Right ventricle myocardium superior (tissue), 1 donor: ENCODE results near the gene SFXN3. TPM values are rescaled to one million over a fixed set of nuclear protein-coding genes. Genes with fewer than 3 reads are reported as not detected.

Experiments used
- ATAC-seq: fragments of 200-7000 bp; cut with Tn5 transposase; one replicate; pipeline ENCODE4 v1.9.1; 2020; ENCODE audit warnings: mild to moderate bottlenecking; ENCODE audit not compliant: poor library complexity
- DNase-seq: peaks from one replicate; pipeline ENCODE4 v3.0.0-alpha.2; 2020
- intact Hi-C: fragments of 100-400 bp; cut with DNase I; formaldehyde crosslinking; loops from one replicate; pipeline ENCODE4 v1.11.2; 2022
- total RNA-seq: library from RNA; stranded (reverse); fragmentation: NEBNext Ultra II Directional; extraction: Animal tissue kit (Norgen Biotek cat#: 25700); gene quantifications from one replicate; pipeline ENCODE4 v1.2.1, GENCODE V29; 2021
- donor health status: DM: no; HTN: yes; CAD: no; lungs with severe emphysema.

The SFXN3 gene
- total RNA-seq, 1 donor from 2014 or later = 11.4 TPM

GRCh38 chr10:101063050-101063525 is 32.1 kb downstream of the SFXN3 start:
- intact Hi-C loops = no loop called here
- no peak for DNase-seq
- ATAC-seq = no peak

GRCh38 chr10:101063548-101064414 is 32.7 kb downstream of the SFXN3 start:
- no peak for DNase-seq
- no peak for ATAC-seq
- intact Hi-C loops = no loop called here

- intact Hi-C loops = no loop called here
- DNase-seq = no peak
- ATAC-seq = no peak
Observed at GRCh38 chr10:101064415-101065030, 33.5 kb downstream of the SFXN3 start.

- intact Hi-C loops = no loop called here
- no peak for ATAC-seq
- DNase-seq = no peak
Observed at GRCh38 chr10:101065481-101066145, 34.6 kb downstream of the SFXN3 start.

- ATAC-seq = peak; percentile 49
- DNase-seq = peak; percentile 87
- intact Hi-C loops = no loop called here
Observed at GRCh38 chr10:101066146-101066895, 35.3 kb downstream of the SFXN3 start.

GRCh38 chr10:101066896-101067355 is 35.9 kb downstream of the SFXN3 start:
- intact Hi-C loops = no loop called here
- peak; percentile 48 for DNase-seq
- ATAC-seq = peak; percentile 5

- DNase-seq (peak; percentile 65), ATAC-seq (peak; percentile 76)
- intact Hi-C loops = no loop called here
Observed at GRCh38 chr10:101067356-101068083, 36.5 kb downstream of the SFXN3 start.

GRCh38 chr10:101069441-101069840 is 38.4 kb downstream of the SFXN3 start:
- no peak for ATAC-seq
- intact Hi-C loops = no loop called here
- DNase-seq = no peak

GRCh38 chr10:101070098-101070497 is 39.1 kb downstream of the SFXN3 start:
- intact Hi-C loops = no loop called here
- DNase-seq (no peak), ATAC-seq (no peak)

- ATAC-seq (no peak), DNase-seq (peak; percentile 60)
- intact Hi-C loops = no loop called here
Observed at GRCh38 chr10:101071267-101071884, 40.3 kb downstream of the SFXN3 start.

- DNase-seq = no peak
- no peak for ATAC-seq
- intact Hi-C loops = no loop called here
Observed at GRCh38 chr10:101071885-101072433, 40.9 kb downstream of the SFXN3 start.

- DNase-seq = no peak
- intact Hi-C loops = no loop called here
- no peak for ATAC-seq
Observed at GRCh38 chr10:101072923-101073322, 41.9 kb downstream of the SFXN3 start.

GRCh38 chr10:101073631-101074030 is 42.6 kb downstream of the SFXN3 start:
- no peak for DNase-seq
- intact Hi-C loops = no loop called here
- no peak for ATAC-seq

- intact Hi-C loops = no loop called here
- DNase-seq (no peak), ATAC-seq (no peak)
Observed at GRCh38 chr10:101075775-101076174, 44.7 kb downstream of the SFXN3 start.

GRCh38 chr10:101076630-101077029 is 45.6 kb downstream of the SFXN3 start:
- no peak for ATAC-seq

GRCh38 chr10:101079874-101080273 is 48.8 kb downstream of the SFXN3 start:
- intact Hi-C loops = no loop called here
- DNase-seq (no peak), ATAC-seq (no peak)

More at GRCh38 chr10:101076630-101077029, 45.6 kb downstream of the SFXN3 start:
- intact Hi-C loops = no loop called here
- DNase-seq = no peak
